Measurements from ENCODE around the gene CDK11B.
"Not testable (repeated sequence)": the region's sequence is repeated elsewhere in the genome, so short reads cannot be mapped to it uniquely, and the experiment has no call there.

GRCh38 chr1:1704284-1704957, 45.6 kb upstream of the CDK11B start:
- TF ChIP-seq CTCF (conservative IDR thresholded peaks at IDR 0.05); ZFX (IDR thresholded peaks at IDR 0.05): not testable (repeated sequence)

Data from C4-2B (cell line).